AG10803 (cell line): Measurements from ENCODE around the gene CPLX3.

Experiments used
- DNase-seq: peaks from one replicate; pipeline ENCODE4 v3.0.0; 2010; ENCODE audit warnings: low read depth
- H3K4me3 ChIP-seq: 2 replicates; pipeline ENCODE4 v1.5.1; 2011; ENCODE audit warnings: mild to moderate bottlenecking, low read length, control low read depth
- TF ChIP-seq, protein P1 (sequence below): conservative IDR thresholded peaks from 2 replicates; pipeline ENCODE4 v1.5.1; 2011; ENCODE audit warnings: mild to moderate bottlenecking, low read length, control low read depth, inconsistent platforms

The CPLX3 gene

DNA sequence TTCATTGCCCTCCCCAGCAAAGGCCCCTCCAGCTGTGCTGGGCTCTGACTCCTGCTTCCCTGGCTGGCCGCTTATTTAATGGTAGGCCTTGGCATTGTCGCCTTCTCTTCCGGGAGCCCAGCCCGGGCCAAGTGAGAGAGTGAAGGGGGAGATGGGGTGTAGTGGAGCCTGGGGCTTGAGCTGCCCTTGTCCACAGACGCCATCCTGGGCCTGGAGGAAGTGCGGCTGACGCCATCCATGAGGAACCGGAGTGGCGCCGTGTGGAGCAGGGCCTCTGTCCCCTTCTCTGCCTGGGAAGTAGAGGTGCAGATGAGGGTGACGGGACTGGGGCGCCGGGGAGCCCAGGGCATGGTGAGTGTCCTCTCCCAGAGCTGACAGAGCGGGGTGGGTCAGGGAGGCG is 10.5 kb upstream of the CPLX3 start:
- H3K4me3 ChIP-seq = no peak overlapping the region
- TF ChIP-seq, protein P1, sequence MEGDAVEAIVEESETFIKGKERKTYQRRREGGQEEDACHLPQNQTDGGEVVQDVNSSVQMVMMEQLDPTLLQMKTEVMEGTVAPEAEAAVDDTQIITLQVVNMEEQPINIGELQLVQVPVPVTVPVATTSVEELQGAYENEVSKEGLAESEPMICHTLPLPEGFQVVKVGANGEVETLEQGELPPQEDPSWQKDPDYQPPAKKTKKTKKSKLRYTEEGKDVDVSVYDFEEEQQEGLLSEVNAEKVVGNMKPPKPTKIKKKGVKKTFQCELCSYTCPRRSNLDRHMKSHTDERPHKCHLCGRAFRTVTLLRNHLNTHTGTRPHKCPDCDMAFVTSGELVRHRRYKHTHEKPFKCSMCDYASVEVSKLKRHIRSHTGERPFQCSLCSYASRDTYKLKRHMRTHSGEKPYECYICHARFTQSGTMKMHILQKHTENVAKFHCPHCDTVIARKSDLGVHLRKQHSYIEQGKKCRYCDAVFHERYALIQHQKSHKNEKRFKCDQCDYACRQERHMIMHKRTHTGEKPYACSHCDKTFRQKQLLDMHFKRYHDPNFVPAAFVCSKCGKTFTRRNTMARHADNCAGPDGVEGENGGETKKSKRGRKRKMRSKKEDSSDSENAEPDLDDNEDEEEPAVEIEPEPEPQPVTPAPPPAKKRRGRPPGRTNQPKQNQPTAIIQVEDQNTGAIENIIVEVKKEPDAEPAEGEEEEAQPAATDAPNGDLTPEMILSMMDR = no peak
- no peak for DNase-seq

DNA sequence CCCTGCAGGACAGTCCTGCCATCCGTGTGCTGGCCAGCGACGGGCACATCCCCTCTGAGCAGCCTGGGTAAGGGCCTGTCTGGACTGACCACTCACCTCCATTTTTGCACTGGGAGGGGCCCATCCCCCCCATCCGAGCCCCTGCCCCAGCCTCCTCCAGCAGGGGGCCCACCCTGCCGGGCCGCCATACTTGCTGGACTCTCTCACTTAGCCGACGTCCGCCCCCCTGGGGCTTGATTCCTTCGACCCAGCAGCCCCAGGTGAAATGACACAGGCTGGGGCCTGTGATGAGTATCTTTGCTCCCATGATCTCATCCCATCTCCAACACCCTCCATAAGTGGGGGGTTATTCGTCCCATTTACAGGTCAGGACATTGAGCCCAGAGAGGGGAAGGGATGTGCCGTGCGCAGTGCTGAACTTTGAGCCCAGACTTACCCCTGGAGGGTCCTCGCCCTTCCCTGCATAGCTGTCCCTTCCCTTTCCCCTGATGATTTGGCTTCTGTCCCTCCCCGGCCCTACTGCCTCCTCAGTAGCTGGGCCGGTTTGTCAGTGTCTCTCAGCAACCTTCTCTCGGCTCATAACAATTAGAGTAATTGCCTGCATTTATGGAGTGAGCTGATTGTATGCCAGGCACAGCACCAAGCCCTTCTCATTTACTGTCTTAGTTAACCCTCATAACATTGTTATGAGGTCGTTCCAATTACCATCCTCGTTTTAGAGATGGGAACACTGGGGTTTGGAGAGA is 9.6 kb upstream of the CPLX3 start:
- no peak for DNase-seq
- H3K4me3 ChIP-seq = no peak overlapping the region
- TF ChIP-seq, protein P1 = no peak

DNA sequence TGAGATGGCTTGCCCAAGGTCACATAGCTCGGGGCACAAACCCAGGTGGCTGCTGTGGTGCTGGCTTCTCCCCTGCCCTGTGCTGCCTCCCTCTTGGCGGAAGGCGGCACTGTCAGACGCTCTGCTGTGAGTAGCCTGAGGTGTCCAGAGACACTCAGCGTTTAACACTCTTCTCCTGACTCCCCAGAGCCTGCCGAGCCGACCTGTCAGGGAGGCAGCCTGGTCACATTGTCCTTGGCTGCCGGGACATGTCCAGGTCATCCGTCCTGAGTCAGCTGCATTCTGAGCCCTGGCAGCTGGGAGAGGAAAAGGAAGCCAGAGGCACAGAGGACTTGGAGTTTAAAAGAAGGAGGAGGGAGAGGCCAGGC is 9.1 kb upstream of the CPLX3 start:
- no peak overlapping the region for H3K4me3 ChIP-seq
- peak; percentile 15 for DNase-seq
- TF ChIP-seq, protein P1 = peak; percentile 28

DNA sequence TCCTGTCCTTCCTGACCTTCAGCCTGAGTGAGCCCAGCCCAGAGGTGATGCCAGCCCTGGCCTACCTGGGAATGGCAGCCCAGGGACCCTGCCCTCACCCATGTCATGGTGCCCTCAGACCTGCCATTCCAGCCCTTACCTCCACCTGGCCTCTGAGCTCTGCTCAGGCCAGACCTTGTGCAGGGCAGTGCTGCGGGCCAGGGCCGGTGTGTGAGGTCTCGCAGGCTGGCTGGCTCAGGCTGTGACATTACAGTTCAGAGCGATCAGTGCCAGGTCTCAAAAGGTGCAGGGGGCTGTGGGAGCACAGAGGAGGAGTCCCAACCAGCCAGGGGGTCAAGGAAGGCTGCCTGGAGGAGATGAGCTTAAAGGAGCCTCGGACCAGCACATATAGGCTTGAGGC is 6.4 kb upstream of the CPLX3 start:
- H3K4me3 ChIP-seq = no peak overlapping the region
- DNase-seq = no peak
- TF ChIP-seq, protein P1 = no peak

DNA sequence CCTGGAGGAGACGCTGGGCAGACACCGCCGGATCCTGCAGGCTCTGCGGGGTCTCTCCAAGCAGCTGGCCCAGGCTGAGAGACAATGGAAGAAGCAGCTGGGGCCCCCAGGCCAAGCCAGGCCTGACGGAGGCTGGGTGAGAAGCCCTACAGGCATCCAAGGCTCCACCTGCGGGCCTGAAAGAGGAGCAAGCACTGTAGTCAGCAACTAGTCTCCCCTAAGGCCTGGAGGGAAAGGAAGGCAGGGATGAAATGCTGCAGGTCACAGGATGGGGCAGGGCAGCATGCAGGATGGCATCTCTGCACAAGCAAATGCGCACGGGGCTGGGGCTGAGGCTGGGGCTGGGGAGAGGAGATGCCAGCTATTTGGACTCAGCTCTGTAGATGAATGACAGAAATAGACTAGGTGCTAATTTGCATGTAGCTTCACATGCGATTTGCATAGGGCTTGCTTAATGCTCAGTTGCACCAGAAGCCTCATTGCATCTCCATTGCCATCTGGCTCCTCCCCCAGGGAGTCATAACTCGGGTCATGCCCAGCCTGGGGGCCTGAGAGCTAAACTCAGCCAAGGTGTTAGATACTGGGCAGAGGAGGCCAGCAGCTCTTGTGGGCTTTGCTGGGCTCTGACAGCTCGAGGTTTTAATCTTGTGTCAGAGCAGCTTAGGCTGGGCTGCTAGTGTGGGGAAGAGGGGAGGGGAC is 5.2 kb upstream of the CPLX3 start:
- TF ChIP-seq, protein P1 = no peak
- no peak overlapping the region for H3K4me3 ChIP-seq
- DNase-seq = peak; percentile 11

DNA sequence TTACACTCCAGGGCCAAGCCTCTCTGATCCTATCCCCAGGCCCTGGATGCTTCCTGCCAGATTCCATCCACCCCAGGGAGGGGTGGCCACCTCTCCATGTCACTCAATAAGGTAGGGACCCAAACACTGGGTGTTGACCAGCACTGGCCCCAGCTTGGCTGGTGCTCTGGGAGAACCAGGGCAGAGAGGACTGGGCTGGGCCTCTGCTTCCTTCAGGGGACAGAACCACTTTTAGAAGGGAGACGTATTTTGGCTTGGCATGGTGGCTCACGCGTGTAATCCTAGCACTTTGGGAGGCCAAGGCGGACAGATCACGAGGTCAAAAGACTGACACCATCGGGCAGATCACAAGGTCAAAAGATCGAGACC is 4.7 kb upstream of the CPLX3 start:
- DNase-seq = no peak
- H3K4me3 ChIP-seq = no peak overlapping the region

More for the DNA sequence above, 4.7 kb upstream of the CPLX3 start:
- TF ChIP-seq, protein P1 = no peak
